IMR-90 (cell line): ENCODE data around the gene GSE1. TPM values are rescaled to one million over a fixed set of nuclear protein-coding genes. Genes with fewer than 3 reads are reported as not detected.

ENCODE experiments used
- ATAC-seq: fragments of 200-7000 bp; cut with Tn5 transposase; 2 replicates; pipeline ENCODE4 v1.9.1; 2020; ENCODE audit warnings: low read depth, mild to moderate bottlenecking, moderate library complexity
- BruUV-seq: library from RNA; stranded (reverse); fragments of 400-500 nt; replicated peaks from 2 replicates; lab custom pipeline; 2021; lab: Mats Ljungman, UMichigan
- CTCF ChIA-PET: fragments of 300-600 bp; formaldehyde crosslinking; extraction: SDS; loops from one replicate; lab custom pipeline; 2021; ENCODE audit warnings: antibody characterized with exemption; lab: Yijun Ruan, JAX
- POLR2A ChIA-PET: fragments of 300-600 bp; sonication (Branson Sonifier 250); formaldehyde crosslinking; loops from one replicate; lab custom pipeline; 2022; ENCODE audit warnings: antibody characterized with exemption; ENCODE audit not compliant: unreplicated experiment; lab: Charles Lee
- DNase-seq: peaks from one replicate; pipeline ENCODE4 v3.0.0; 2013
- H2AFZ ChIP-seq: replicated peaks from 2 replicates; pipeline ENCODE3; 2013; ENCODE audit warnings: low read length, mild to moderate bottlenecking; ENCODE audit not compliant: poor library complexity
- H2AK5ac ChIP-seq: 2 replicates; pipeline ENCODE4 v1.6.1; 2013; ENCODE audit warnings: low read depth, low read length, inconsistent platforms
- H2AK9ac ChIP-seq: replicated peaks from 2 replicates; pipeline ENCODE3; 2013; ENCODE audit warnings: mild to moderate bottlenecking, low read depth, low read length, moderate library complexity; ENCODE audit not compliant: poor library complexity
- H2BK120ac ChIP-seq: 2 replicates; pipeline ENCODE4 v1.6.1; 2013; ENCODE audit warnings: low read depth, low read length, inconsistent platforms
- H2BK15ac ChIP-seq: 3 replicates; pipeline ENCODE4 v1.6.1; 2013; ENCODE audit warnings: low read depth, low read length, inconsistent platforms
- H2BK20ac ChIP-seq: 2 replicates; pipeline ENCODE4 v1.6.1; 2013; ENCODE audit warnings: low read depth, mild to moderate bottlenecking, inconsistent platforms, low read length, moderate library complexity
- H2BK5ac ChIP-seq: 2 replicates; pipeline ENCODE4 v1.6.1; 2013; ENCODE audit warnings: mild to moderate bottlenecking, low read depth, low read length, inconsistent platforms; ENCODE audit not compliant: poor library complexity, severe bottlenecking
- H3K14ac ChIP-seq: replicated peaks from 2 replicates; pipeline ENCODE4 v1.6.1; 2013; ENCODE audit warnings: low read depth, low read length, inconsistent platforms
- H3K18ac ChIP-seq: 2 replicates; pipeline ENCODE4 v1.6.1; 2013; ENCODE audit warnings: low read depth, low read length, control low read depth
- H3K23ac ChIP-seq: 2 replicates; pipeline ENCODE4 v1.6.1; 2013; ENCODE audit warnings: low read depth, low read length, inconsistent platforms
- H3K27ac ChIP-seq: 2 replicates; pipeline ENCODE4 v1.5.1; 2013; ENCODE audit warnings: mild to moderate bottlenecking, control low read depth, low read length; ENCODE audit not compliant: insufficient read depth
- H3K27me3 ChIP-seq: 2 replicates; pipeline ENCODE4 v1.6.1; 2013; ENCODE audit warnings: low read length; ENCODE audit not compliant: control insufficient read depth, insufficient read depth
- H3K36me3 ChIP-seq: 2 replicates; pipeline ENCODE4 v1.6.1; 2013; ENCODE audit warnings: low read length, mixed read lengths; ENCODE audit not compliant: control insufficient read depth, insufficient read depth
- H3K4ac ChIP-seq: 2 replicates; pipeline ENCODE4 v1.6.1; 2013; ENCODE audit warnings: low read depth, low read length, inconsistent platforms
- H3K4me1 ChIP-seq: 2 replicates; pipeline ENCODE4 v1.6.1; 2013; ENCODE audit warnings: low read length, mixed read lengths; ENCODE audit not compliant: control insufficient read depth, insufficient read depth
- H3K4me2 ChIP-seq: 2 replicates; pipeline ENCODE4 v1.6.1; 2013; ENCODE audit warnings: low read depth, mild to moderate bottlenecking, control low read depth, low read length, moderate library complexity
- H3K4me3 ChIP-seq: 2 replicates; pipeline ENCODE4 v1.5.1; 2013; ENCODE audit warnings: low read depth, mild to moderate bottlenecking, control low read depth, low read length, moderate library complexity; ENCODE audit not compliant: insufficient read depth
- H3K56ac ChIP-seq: 2 replicates; pipeline ENCODE4 v1.6.1; 2013; ENCODE audit warnings: low read length, inconsistent platforms; ENCODE audit not compliant: insufficient read depth; ENCODE audit errors: extremely low read depth
- H3K79me1 ChIP-seq, 2 experiments: 2 replicates each; pipeline ENCODE4 v1.6.1; 2013; ENCODE audit warnings: low read length in 2 of 2, inconsistent platforms in 1 of 2, low read depth in 1 of 2
- H3K9ac ChIP-seq: 2 replicates; pipeline ENCODE4 v1.6.1; 2013; ENCODE audit warnings: low read depth, low read length, control low read depth
- H3K9me1 ChIP-seq: 2 replicates; pipeline ENCODE4 v1.6.1; 2013; ENCODE audit warnings: low read length, inconsistent platforms; ENCODE audit not compliant: insufficient read depth
- H3K9me3 ChIP-seq: 2 replicates; pipeline ENCODE4 v1.6.1; 2013; ENCODE audit warnings: low read length; ENCODE audit not compliant: control insufficient read depth, insufficient read depth
- H4K20me1 ChIP-seq: 2 replicates; pipeline ENCODE4 v1.6.1; 2013; ENCODE audit warnings: low read length, inconsistent platforms; ENCODE audit not compliant: insufficient read depth
- H4K5ac ChIP-seq: 2 replicates; pipeline ENCODE4 v1.6.1; 2013; ENCODE audit warnings: mild to moderate bottlenecking, low read depth, low read length, control low read depth
- H4K8ac ChIP-seq, 2 experiments: 2 replicates each; pipeline ENCODE4 v1.6.1; 2013; ENCODE audit warnings: low read depth in 2 of 2, low read length in 2 of 2, control low read depth in 1 of 2, inconsistent platforms in 1 of 2
- H4K91ac ChIP-seq: 2 replicates; pipeline ENCODE4 v1.6.1; 2013; ENCODE audit warnings: low read depth, low read length, inconsistent platforms; ENCODE audit not compliant: insufficient read depth
- FOS ChIP-seq: fragments of 150-350 bp; IDR thresholded peaks from 2 replicates; pipeline ENCODE4 v1.6.1; 2016; ENCODE audit warnings: low read depth, low read length
- MAZ ChIP-seq: IDR thresholded peaks from 2 replicates; pipeline ENCODE4 v1.6.1; 2012; ENCODE audit warnings: low read depth, mild to moderate bottlenecking, low read length, improper control_type of control experiment, moderate library complexity, borderline replicate concordance
- WGBS, 2 experiments: methylation state at CpG; one replicate each; pipeline versions ENCODE4 v1.1.5 to v1.1.7; 2013; ENCODE audit warnings: missing lambda C conversion rate in 2 of 2; ENCODE audit not compliant: insufficient read length in 1 of 2; ENCODE audit errors: extremely low coverage in 2 of 2; 5-methylcytosine and 5-hydroxymethylcytosine counted together
- dilution Hi-C: fragments of 300-500 bp; cut with HindIII; formaldehyde crosslinking; loops from one replicate; pipeline ENCODE4 v1.14.3; 2018; ENCODE audit warnings: low sequenced_read_pairs; ENCODE audit not compliant: unreplicated experiment
- in situ Hi-C: fragments of 300-500 bp; cut with MboI; formaldehyde crosslinking; loops from 3 replicates; pipeline ENCODE4 v1.14.3; 2019; ENCODE audit warnings: low sequenced_read_pairs, inconsistent platforms, mixed read lengths
- intact Hi-C: fragments of 100-400 bp; cut with micrococcal nuclease; formaldehyde crosslinking; loops from 2 replicates; pipeline ENCODE4 v1.10.0; 2022
- polyA plus RNA-seq, 3 experiments: library from polyadenylated mRNA; depleted of rRNA; stranded (reverse); fragments of >200 nt; gene quantifications; 2 replicates each; pipeline ENCODE4 v1.2.3, GENCODE V29; 2012; ENCODE audit warnings: low replicate concordance in 1 of 3
- total RNA-seq: library from RNA; depleted of rRNA; stranded (reverse); fragments of >200 nt; gene quantifications from 2 replicates; pipeline ENCODE4 v1.2.3, GENCODE V29; 2012

GSE1 gene
- total and polyA plus RNA-seq, 2 of the 4 experiments (the other 2 are of a cell fraction): 14.9 to 25.5 TPM

GRCh38 chr16:85611444-85612190 lies 1.5 kb upstream of the GSE1 start:
- Histone ChIP-seq H3K4me3 (peak overlapping the region; percentile 60), H4K5ac (peak overlapping the region; percentile 78; the same call in 1 of the 2 replicates), H2BK120ac (peak overlapping the region; percentile 74), H3K14ac (no peak overlapping the region), H2AK9ac (peak overlapping the region; percentile 97), H3K56ac (peak overlapping the region; percentile 46; the same call in 1 of the 2 replicates), H4K91ac (peak overlapping the region; percentile 84), H3K9me1 (peaks cover 3% of the 10 kb centered on the region; the same call in 1 of the 2 replicates), H3K23ac (no peak overlapping the region), H2BK15ac (no peak overlapping the region), H2BK20ac (0 out of 2 replicates have a peak overlapping the region, but pooled peaks have one; percentile 31), H2BK5ac (peak overlapping the region; percentile 95), H4K8ac (peak overlapping the region in 1 of 2 experiments; percentile 77; a peak in 2 of 4 replicates), H3K79me1 (peaks cover 5 to 47% of the 10 kb centered on the region in 2 experiments; a peak in 3 of 4 replicates), H3K36me3 (no peaks in the 10 kb centered on the region), H3K9ac (peak overlapping the region; percentile 67), H4K20me1 (peaks cover 74% of the 10 kb centered on the region), H3K4me1 (peaks cover 21% of the 10 kb centered on the region), H3K18ac (peak overlapping the region; percentile 77; the same call in 1 of the 2 replicates), H3K27me3 (no peaks in the 10 kb centered on the region), H3K27ac (peak overlapping the region; percentile 87), H3K9me3 (no peaks in the 10 kb centered on the region), H2AFZ (peak overlapping the region; percentile 88), H3K4ac (peak overlapping the region; percentile 90), H2AK5ac (peak overlapping the region; percentile 52; the same call in 1 of the 2 replicates), H3K4me2 (peak overlapping the region; percentile 81)
- peak; percentile 41 for ATAC-seq
- in situ Hi-C loops: loop anchor here (10.0 kb wide), 1 partner anchor 497 kb away; the partner anchor contains the start of gene CIBAR2
- WGBS, 2 experiments: 1% methylated on average over 25 of the region's 84 CpGs; no CpG with 5 or more reads in 1 of the 2 experiments
- intact Hi-C loops: loop anchor here (1.0 to 5.0 kb wide), 3 partner anchors 96 to 334 kb away; no protein-coding TSS in a partner anchor
- no peak for TF ChIP-seq FOS
- TF ChIP-seq MAZ: peak; percentile 75; the same call in 1 of the 2 replicates
- BruUV-seq: no TSS peak
- CTCF ChIA-PET: no interaction called here
- peak; percentile 74 for DNase-seq
- POLR2A ChIA-PET: interaction anchor here (0.6 kb wide), 2 partner anchors 28 to 187 kb away, joined by 3 to 6 read pairs; no protein-coding TSS in a partner anchor
- dilution Hi-C loops: no loop called here
